GM12878 (cell line): ENCODE measurements around the gene ANP32E. TPM values are rescaled to one million over a fixed set of nuclear protein-coding genes. Genes with fewer than 3 reads are reported as not detected.

ENCODE experiments used
- ATAC-seq: fragments of 200-7000 bp; cut with Tn5 transposase; 3 replicates; pipeline ENCODE4 v1.9.1; 2020; ENCODE audit warnings: mild to moderate bottlenecking, moderate library complexity
- BruUV-seq: library from RNA; stranded (reverse); fragments of 400-500 nt; replicated peaks from 2 replicates; lab custom pipeline; 2021; lab: Mats Ljungman, UMichigan
- CTCF ChIA-PET: fragments of 300-600 bp; sonication (Branson Sonifier 250); formaldehyde crosslinking; extraction: SDS; loops from one replicate; lab custom pipeline; 2021; ENCODE audit warnings: inconsistent platforms; lab: Yijun Ruan, JAX
- POLR2A ChIA-PET: fragments of 350-600 bp; formaldehyde crosslinking; extraction: SDS; loops from one replicate; lab custom pipeline; 2021; ENCODE audit warnings: inconsistent platforms; lab: Charles Lee
- RAD21 ChIA-PET: fragments of 300-600 bp; sonication (Branson Sonifier 250); formaldehyde crosslinking; loops from one replicate; lab custom pipeline; 2023; ENCODE audit warnings: antibody characterized with exemption; ENCODE audit not compliant: unreplicated experiment; lab: Charles Lee
- SMC1A ChIA-PET: fragments of 300-600 bp; sonication (Branson Sonifier 250); formaldehyde crosslinking; loops from one replicate; lab custom pipeline; 2023; ENCODE audit not compliant: unreplicated experiment, uncharacterized antibody; lab: Charles Lee
- DNase-seq: peaks from one replicate; pipeline ENCODE4 v3.0.0-alpha.2; 2011; ENCODE audit warnings: low read depth, low spot score
- FAIRE-seq: peaks from 3 replicates; lab custom pipeline; 2011; peaks lifted over from hg19 to GRCh38; lab: Jason Lieb, UNC
- H2AFZ ChIP-seq: 2 replicates; pipeline ENCODE4 v1.6.0; 2011; ENCODE audit warnings: low read depth, low read length, control low read depth; ENCODE audit not compliant: control insufficient read depth
- H3K27ac ChIP-seq: 2 replicates; pipeline ENCODE4 v1.5.1; 2011; ENCODE audit warnings: control low read depth; ENCODE audit not compliant: control insufficient read depth, insufficient read depth
- H3K27me3 ChIP-seq, 2 experiments: replicated peaks in 1 of 2; 2 replicates each; pipeline versions ENCODE4 v1.6.0 to v1.6.1; 2011; ENCODE audit warnings: low read length in 1 of 2; ENCODE audit not compliant: control insufficient read depth in 2 of 2, insufficient read depth in 2 of 2
- H3K36me3 ChIP-seq, 2 experiments: 2 replicates each; pipeline ENCODE4 v1.5.1; 2011; ENCODE audit warnings: low read length in 1 of 2; ENCODE audit not compliant: control insufficient read depth in 2 of 2, insufficient read depth in 2 of 2
- H3K4me1 ChIP-seq: 2 replicates; pipeline ENCODE4 v1.6.1; 2011; ENCODE audit warnings: mild to moderate bottlenecking, low read length, moderate library complexity, mixed read lengths; ENCODE audit not compliant: control insufficient read depth, insufficient read depth
- H3K4me2 ChIP-seq: 2 replicates; pipeline ENCODE4 v1.6.0; 2011; ENCODE audit warnings: control low read depth; ENCODE audit not compliant: control insufficient read depth, insufficient read depth
- H3K4me3 ChIP-seq: fragments of 200-600 bp; sonication (generic); 2 replicates; pipeline ENCODE4 v1.5.1; 2016
- H3K79me2 ChIP-seq: 2 replicates; pipeline ENCODE4 v1.6.0; 2011; ENCODE audit warnings: low read length; ENCODE audit not compliant: control insufficient read depth, insufficient read depth
- H3K9ac ChIP-seq: 2 replicates; pipeline ENCODE4 v1.8.0; 2011; ENCODE audit warnings: low read length, control low read depth, mixed read lengths; ENCODE audit not compliant: control insufficient read depth, insufficient read depth
- H3K9me3 ChIP-seq: replicated peaks from 3 replicates; pipeline ENCODE4 v1.5.1; 2011; ENCODE audit warnings: mild to moderate bottlenecking, low read length; ENCODE audit not compliant: control insufficient read depth, insufficient read depth
- H4K20me1 ChIP-seq: 2 replicates; pipeline ENCODE4 v1.6.0; 2011; ENCODE audit not compliant: control insufficient read depth, insufficient read depth
- BHLHE40 ChIP-seq, 2 experiments: fragments of 450-650 bp in 1 of 2; IDR thresholded peaks; 2 replicates each; pipeline ENCODE4 v1.6.1; 2011 to 2017; ENCODE audit warnings: low read depth in 2 of 2, borderline replicate concordance in 1 of 2, improper control_type of control experiment in 1 of 2, low read length in 1 of 2, mild to moderate bottlenecking in 1 of 2
- CHD4 ChIP-seq: fragments of 200-600 bp; sonication (generic); IDR thresholded peaks from 2 replicates; pipeline ENCODE4 v1.6.1; 2016; ENCODE audit warnings: mild to moderate bottlenecking
- CREB1 ChIP-seq: IDR thresholded peaks from 2 replicates; pipeline ENCODE4 v1.6.1; 2012; ENCODE audit warnings: low read depth, mild to moderate bottlenecking, inconsistent platforms
- CREM ChIP-seq: IDR thresholded peaks from 2 replicates; pipeline ENCODE4 v1.6.1; 2014; ENCODE audit warnings: antibody characterized with exemption, low read depth
- KLF5 ChIP-seq: fragments of 450-650 bp; IDR thresholded peaks from 2 replicates; pipeline ENCODE4 v1.6.1; 2014; ENCODE audit warnings: mild to moderate bottlenecking; ENCODE audit not compliant: partially characterized antibody
- MXI1 ChIP-seq: fragments of 150-350 bp; IDR thresholded peaks from 2 replicates; pipeline ENCODE4 v1.6.1; 2011; ENCODE audit warnings: low read depth, mild to moderate bottlenecking, inconsistent platforms, low read length, improper control_type of control experiment
- NFYA ChIP-seq: IDR thresholded peaks from 2 replicates; pipeline ENCODE4 v1.6.1; 2011; ENCODE audit warnings: low read depth, mild to moderate bottlenecking, low read length, improper control_type of control experiment, borderline replicate concordance
- YBX1 ChIP-seq: fragments of 450-650 bp; IDR thresholded peaks from 2 replicates; pipeline ENCODE4 v1.6.1; 2016; ENCODE audit warnings: antibody characterized with exemption
- ZBED1 ChIP-seq: IDR thresholded peaks from 2 replicates; pipeline ENCODE4 v1.6.1; 2016; ENCODE audit warnings: borderline replicate concordance
- WGBS: methylation state at CpG from one replicate; pipeline ENCODE4 v1.1.6; 2016; ENCODE audit warnings: low lambda C conversion rate; ENCODE audit not compliant: insufficient replicate concordance, insufficient coverage; ENCODE audit errors: missing lambda C conversion rate; 5-methylcytosine and 5-hydroxymethylcytosine counted together
- in situ Hi-C: fragments of 300-500 bp; cut with MboI; formaldehyde crosslinking; loops from 9 replicates; pipeline ENCODE4 v1.14.3; 2018; ENCODE audit warnings: mixed read lengths
- intact Hi-C: fragments of 100-400 bp; cut with micrococcal nuclease; formaldehyde crosslinking; loops from one replicate; pipeline ENCODE4 v1.14.2; 2022; ENCODE audit not compliant: unreplicated experiment
- polyA plus RNA-seq, 11 experiments: library from polyadenylated mRNA; depleted of rRNA in 4 of 11; unstranded in 6 of 11; stranded (reverse) in 5 of 11; fragments of >200 nt; fragmentation: Nextera tagmentation in 4 of 11; fragmentation: Illumina TruSeq in 1 of 11; extraction: Ambion mirVana in 4 of 11; extraction: Trizol in 1 of 11; gene quantifications; 1 replicate in 1 of 11; 2 replicates in 10 of 11; pipeline versions ENCODE4 v1.2.1 to v1.2.3, GENCODE V29; 2011 to 2016; ENCODE audit warnings: inconsistent platforms in 2 of 11, missing spikeins in 2 of 11, low read depth in 1 of 11
- total RNA-seq, 4 experiments: library from RNA; depleted of rRNA in 3 of 4; stranded (reverse); fragments of >200 nt in 3 of 4; fragmentation: Illumina TruSeq in 1 of 4; extraction: Trizol in 1 of 4; gene quantifications; 2 replicates each; pipeline versions ENCODE4 v1.2.1 to v1.2.3, GENCODE V29; 2013 to 2021
- TF ChIP-seq, protein P1 (sequence below), 3 experiments: IDR thresholded peaks in 2 of 3; conservative IDR thresholded peaks in 1 of 3; 2 replicates each; pipeline ENCODE4 v1.5.1; 2011; ENCODE audit warnings: low read depth in 3 of 3, low read length in 3 of 3, mild to moderate bottlenecking in 3 of 3, control low read depth in 2 of 3, moderate library complexity in 2 of 3, inconsistent platforms in 1 of 3, mixed read lengths in 1 of 3; ENCODE audit not compliant: control insufficient read depth in 2 of 3, insufficient read depth in 1 of 3; ENCODE audit errors: extremely low read depth in 1 of 3
- TF ChIP-seq, protein P2 (sequence below): fragments of 450-650 bp; IDR thresholded peaks from 2 replicates; pipeline ENCODE4 v1.6.1; 2017; ENCODE audit warnings: low read depth, mild to moderate bottlenecking, moderate library complexity

The ANP32E gene
- total and polyA plus RNA-seq, 10 of the 15 experiments (the other 5 are each of a cell fraction or from before 2014, with no cell fraction given): 59.2 to 250 (median 121) TPM

DNA sequence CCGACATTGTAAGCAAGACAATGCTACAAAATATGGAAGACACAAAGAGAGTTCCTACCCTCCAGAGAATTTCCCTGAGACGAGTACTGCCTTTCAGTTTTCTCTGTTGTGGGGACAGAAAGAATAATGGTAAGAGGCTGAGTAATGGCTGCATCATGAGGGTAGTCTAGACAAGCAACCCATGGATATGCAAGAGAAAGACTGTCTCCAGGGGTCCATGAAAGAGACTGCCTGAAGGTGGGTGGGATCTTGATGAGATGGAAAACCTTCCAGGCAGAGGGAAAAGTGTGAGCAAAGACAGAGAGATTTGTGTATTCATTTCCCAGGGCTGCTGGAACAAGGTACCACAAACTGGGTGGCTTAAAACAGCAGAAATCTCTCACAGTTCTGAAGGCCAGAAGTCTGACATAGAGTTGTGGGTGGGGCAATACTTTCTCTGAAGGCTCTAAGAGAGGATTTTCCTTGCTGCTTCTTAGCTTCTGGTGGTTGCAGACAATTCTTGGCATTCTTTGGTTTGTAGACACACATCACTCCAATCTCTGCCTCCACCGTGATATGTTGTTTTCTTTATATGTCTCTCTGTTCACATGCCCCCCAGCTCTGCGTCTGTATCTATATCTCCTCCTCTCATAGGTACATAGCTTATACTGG is 41.4 kb downstream of the ANP32E start:
- H3K9me3 ChIP-seq: no peaks in the 10 kb centered on the region
- no peak overlapping the region for H3K9ac ChIP-seq
- no peak overlapping the region for H3K4me2 ChIP-seq
- ChIA-PET RAD21 (interaction anchor here (0.5 kb wide), 1 partner anchor 97 kb away, joined by 3 read pairs; no protein-coding TSS in a partner anchor), POLR2A (no interaction called here), CTCF (no interaction called here), SMC1A (no interaction called here)
- H3K79me2 ChIP-seq: no peaks in the 10 kb centered on the region
- ATAC-seq (no peak), DNase-seq (no peak), FAIRE-seq (no peak)
- H3K4me3 ChIP-seq: no peak overlapping the region
- 59% methylated on average over 4 of the region's 4 CpGs for WGBS
- H2AFZ ChIP-seq: no peak overlapping the region
- BruUV-seq: no TSS peak
- H3K27ac ChIP-seq: no peak overlapping the region
- in situ Hi-C loops (no loop called here), intact Hi-C loops (no loop called here)
- H3K27me3 ChIP-seq: no peaks in the 10 kb centered on the region
- H3K4me1 ChIP-seq: no peaks in the 10 kb centered on the region
- no peaks in the 10 kb centered on the region for H3K36me3 ChIP-seq
- no peaks in the 10 kb centered on the region for H4K20me1 ChIP-seq
- TF ChIP-seq ZBED1: no peak

DNA sequence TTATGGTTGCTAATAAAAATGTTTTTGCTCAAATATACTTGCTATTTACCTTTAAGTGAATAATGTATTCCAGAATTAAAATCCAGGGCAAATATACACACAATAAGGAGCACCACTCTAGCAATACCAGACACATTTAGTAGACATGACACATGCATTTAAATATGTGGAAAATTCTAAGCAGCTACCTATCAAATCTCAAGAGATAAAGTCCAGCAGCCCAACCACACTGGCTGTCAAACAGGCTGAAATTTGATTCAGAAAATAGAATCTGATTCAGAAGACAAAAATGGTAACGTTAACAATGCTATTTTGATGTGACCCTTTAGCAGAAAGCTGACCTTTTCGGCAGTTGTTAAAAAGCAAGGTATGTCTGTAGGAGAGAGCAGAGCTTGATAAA is 43.9 kb downstream of the ANP32E start:
- no peak for ATAC-seq
- H2AFZ ChIP-seq: no peak overlapping the region
- no peak overlapping the region for H3K27ac ChIP-seq
- ChIA-PET RAD21 (no interaction called here), POLR2A (interaction anchor here (1.0 kb wide), 1 partner anchor 21 kb away, joined by 4 read pairs; no protein-coding TSS in a partner anchor), SMC1A (no interaction called here), CTCF (interaction anchor here (0.9 kb wide), 1 partner anchor 13 kb away, joined by 3 read pairs; no protein-coding TSS in a partner anchor)
- no peak for DNase-seq
- no peak for FAIRE-seq
- H3K27me3 ChIP-seq: no peaks in the 10 kb centered on the region
- in situ Hi-C loops (no loop called here), intact Hi-C loops (no loop called here)
- H3K9me3 ChIP-seq: no peaks in the 10 kb centered on the region
- no peaks in the 10 kb centered on the region for H3K79me2 ChIP-seq
- no peak overlapping the region for H3K9ac ChIP-seq
- whole genome bisulfite sequencing: 100% methylated on average over 2 of the region's 2 CpGs
- H4K20me1 ChIP-seq: no peaks in the 10 kb centered on the region
- no TSS peak for BruUV-seq
- no peak overlapping the region for H3K4me2 ChIP-seq
- peaks cover 4% of the 10 kb centered on the region for H3K4me1 ChIP-seq
- no peak overlapping the region for H3K4me3 ChIP-seq
- no peaks in the 10 kb centered on the region for H3K36me3 ChIP-seq
- TF ChIP-seq, protein P1, sequence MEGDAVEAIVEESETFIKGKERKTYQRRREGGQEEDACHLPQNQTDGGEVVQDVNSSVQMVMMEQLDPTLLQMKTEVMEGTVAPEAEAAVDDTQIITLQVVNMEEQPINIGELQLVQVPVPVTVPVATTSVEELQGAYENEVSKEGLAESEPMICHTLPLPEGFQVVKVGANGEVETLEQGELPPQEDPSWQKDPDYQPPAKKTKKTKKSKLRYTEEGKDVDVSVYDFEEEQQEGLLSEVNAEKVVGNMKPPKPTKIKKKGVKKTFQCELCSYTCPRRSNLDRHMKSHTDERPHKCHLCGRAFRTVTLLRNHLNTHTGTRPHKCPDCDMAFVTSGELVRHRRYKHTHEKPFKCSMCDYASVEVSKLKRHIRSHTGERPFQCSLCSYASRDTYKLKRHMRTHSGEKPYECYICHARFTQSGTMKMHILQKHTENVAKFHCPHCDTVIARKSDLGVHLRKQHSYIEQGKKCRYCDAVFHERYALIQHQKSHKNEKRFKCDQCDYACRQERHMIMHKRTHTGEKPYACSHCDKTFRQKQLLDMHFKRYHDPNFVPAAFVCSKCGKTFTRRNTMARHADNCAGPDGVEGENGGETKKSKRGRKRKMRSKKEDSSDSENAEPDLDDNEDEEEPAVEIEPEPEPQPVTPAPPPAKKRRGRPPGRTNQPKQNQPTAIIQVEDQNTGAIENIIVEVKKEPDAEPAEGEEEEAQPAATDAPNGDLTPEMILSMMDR (IDR thresholded peaks at IDR 0.05 in 2 of 3, conservative IDR thresholded peaks at IDR 0.05 in 1 of 3; ENCODE audit: control insufficient read depth in 2 of 3, extremely low read depth in 1 of 3, insufficient read depth in 1 of 3, low read depth in 3 of 3, low read length in 3 of 3): no peak
- no peak for TF ChIP-seq NFYA
- TF ChIP-seq MXI1: no peak
- no peak for TF ChIP-seq BHLHE40 (IDR thresholded peaks at IDR 0.05; ENCODE audit: borderline replicate concordance in 1 of 2, low read depth in 2 of 2, low read length in 1 of 2)
- TF ChIP-seq, protein P2, sequence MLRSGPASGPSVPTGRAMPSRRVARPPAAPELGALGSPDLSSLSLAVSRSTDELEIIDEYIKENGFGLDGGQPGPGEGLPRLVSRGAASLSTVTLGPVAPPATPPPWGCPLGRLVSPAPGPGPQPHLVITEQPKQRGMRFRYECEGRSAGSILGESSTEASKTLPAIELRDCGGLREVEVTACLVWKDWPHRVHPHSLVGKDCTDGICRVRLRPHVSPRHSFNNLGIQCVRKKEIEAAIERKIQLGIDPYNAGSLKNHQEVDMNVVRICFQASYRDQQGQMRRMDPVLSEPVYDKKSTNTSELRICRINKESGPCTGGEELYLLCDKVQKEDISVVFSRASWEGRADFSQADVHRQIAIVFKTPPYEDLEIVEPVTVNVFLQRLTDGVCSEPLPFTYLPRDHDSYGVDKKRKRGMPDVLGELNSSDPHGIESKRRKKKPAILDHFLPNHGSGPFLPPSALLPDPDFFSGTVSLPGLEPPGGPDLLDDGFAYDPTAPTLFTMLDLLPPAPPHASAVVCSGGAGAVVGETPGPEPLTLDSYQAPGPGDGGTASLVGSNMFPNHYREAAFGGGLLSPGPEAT: no peak
- TF ChIP-seq KLF5: no peak
- TF ChIP-seq CHD4: no peak
- no peak for TF ChIP-seq CREB1
- TF ChIP-seq CREM: no peak
- no peak for TF ChIP-seq YBX1
